IPS-18a (cell line): Measurements from ENCODE around the gene NOX4.

ENCODE experiments used
- H3K27ac ChIP-seq: one replicate; pipeline ENCODE4 v1.5.1; 2013; ENCODE audit warnings: low read length
- H3K27me3 ChIP-seq: one replicate; pipeline ENCODE4 v1.6.1; 2013; ENCODE audit warnings: mild to moderate bottlenecking, low read length; ENCODE audit not compliant: control insufficient read depth, insufficient read depth
- H3K36me3 ChIP-seq: one replicate; pipeline ENCODE4 v1.6.1; 2013; ENCODE audit warnings: low read depth, low read length; ENCODE audit not compliant: control insufficient read depth
- H3K4me1 ChIP-seq: one replicate; pipeline ENCODE4 v1.6.1; 2013; ENCODE audit warnings: low read depth, low read length; ENCODE audit not compliant: control insufficient read depth
- H3K4me3 ChIP-seq: one replicate; pipeline ENCODE4 v1.5.1; 2013; ENCODE audit warnings: low read length
- H3K9ac ChIP-seq: one replicate; pipeline ENCODE4 v1.6.1; 2013; ENCODE audit warnings: mild to moderate bottlenecking, low read length, moderate library complexity
- H3K9me3 ChIP-seq: one replicate; pipeline ENCODE4 v1.6.1; 2013; ENCODE audit warnings: low read depth, low read length; ENCODE audit not compliant: control insufficient read depth

Gene NOX4

GRCh38 chr11:89502301-89502700, 11.1 kb upstream of the NOX4 start:
- Histone ChIP-seq H3K27ac (no peak overlapping the region), H3K27me3 (no peaks in the 10 kb centered on the region), H3K4me3 (no peak overlapping the region), H3K36me3 (no peaks in the 10 kb centered on the region), H3K9ac (no peak overlapping the region), H3K4me1 (peaks cover 13% of the 10 kb centered on the region), H3K9me3 (no peaks in the 10 kb centered on the region)

GRCh38 chr11:89500336-89500735, 9.2 kb upstream of the NOX4 start:
- H3K27me3 ChIP-seq = no peaks in the 10 kb centered on the region

GRCh38 chr11:89498845-89499448, 7.8 kb upstream of the NOX4 start:
- H3K4me1 ChIP-seq = peaks cover 18% of the 10 kb centered on the region
- H3K9ac ChIP-seq = no peak overlapping the region
- H3K9me3 ChIP-seq = no peaks in the 10 kb centered on the region
- no peaks in the 10 kb centered on the region for H3K27me3 ChIP-seq
- H3K4me3 ChIP-seq = no peak overlapping the region
- H3K27ac ChIP-seq = no peak overlapping the region
- no peaks in the 10 kb centered on the region for H3K36me3 ChIP-seq

More at GRCh38 chr11:89500336-89500735, 9.2 kb upstream of the NOX4 start:
- Histone ChIP-seq H3K4me3 (no peak overlapping the region), H3K27ac (no peak overlapping the region), H3K9ac (no peak overlapping the region), H3K36me3 (no peaks in the 10 kb centered on the region), H3K9me3 (no peaks in the 10 kb centered on the region), H3K4me1 (peaks cover 18% of the 10 kb centered on the region)

GRCh38 chr11:89495951-89496350, 4.8 kb upstream of the NOX4 start:
- Histone ChIP-seq H3K36me3 (no peaks in the 10 kb centered on the region), H3K27ac (no peak overlapping the region), H3K4me1 (peaks cover 9% of the 10 kb centered on the region), H3K27me3 (no peaks in the 10 kb centered on the region), H3K9me3 (no peaks in the 10 kb centered on the region), H3K4me3 (no peak overlapping the region), H3K9ac (no peak overlapping the region)

GRCh38 chr11:89493431-89493830, 2.3 kb upstream of the NOX4 start:
- Histone ChIP-seq H3K9ac (no peak overlapping the region), H3K27me3 (no peaks in the 10 kb centered on the region), H3K4me3 (no peak overlapping the region), H3K9me3 (no peaks in the 10 kb centered on the region), H3K36me3 (no peaks in the 10 kb centered on the region), H3K27ac (no peak overlapping the region), H3K4me1 (peaks cover 15% of the 10 kb centered on the region)

- Histone ChIP-seq H3K27me3 (no peaks in the 10 kb centered on the region), H3K9me3 (no peaks in the 10 kb centered on the region), H3K27ac (no peak overlapping the region), H3K4me3 (peak overlapping the region; percentile 76), H3K9ac (peak overlapping the region; percentile 77), H3K36me3 (no peaks in the 10 kb centered on the region), H3K4me1 (peaks cover 10% of the 10 kb centered on the region)
Observed at GRCh38 chr11:89490602-89490980, 584 bp downstream of the NOX4 start.

GRCh38 chr11:89489930-89490329, 1.2 kb downstream of the NOX4 start:
- Histone ChIP-seq H3K4me1 (peaks cover 10% of the 10 kb centered on the region), H3K4me3 (peak overlapping the region; percentile 76), H3K27ac (no peak overlapping the region), H3K9me3 (no peaks in the 10 kb centered on the region), H3K9ac (no peak overlapping the region), H3K36me3 (no peaks in the 10 kb centered on the region), H3K27me3 (no peaks in the 10 kb centered on the region)

GRCh38 chr11:89487016-89487415, 4.2 kb downstream of the NOX4 start:
- Histone ChIP-seq H3K9me3 (no peaks in the 10 kb centered on the region), H3K27me3 (no peaks in the 10 kb centered on the region), H3K36me3 (no peaks in the 10 kb centered on the region), H3K9ac (no peak overlapping the region), H3K4me3 (no peak overlapping the region), H3K27ac (no peak overlapping the region), H3K4me1 (peaks cover 10% of the 10 kb centered on the region)

GRCh38 chr11:89484896-89485295, 6.3 kb downstream of the NOX4 start:
- Histone ChIP-seq H3K27me3 (no peaks in the 10 kb centered on the region), H3K4me1 (no peaks in the 10 kb centered on the region)

GRCh38 chr11:89477175-89477574, 14.0 kb downstream of the NOX4 start:
- no peaks in the 10 kb centered on the region for H3K36me3 ChIP-seq
- H3K9ac ChIP-seq = no peak overlapping the region
- no peaks in the 10 kb centered on the region for H3K4me1 ChIP-seq
- H3K27ac ChIP-seq = no peak overlapping the region
- H3K27me3 ChIP-seq = no peaks in the 10 kb centered on the region
- H3K4me3 ChIP-seq = no peak overlapping the region
- H3K9me3 ChIP-seq = no peaks in the 10 kb centered on the region

More at GRCh38 chr11:89484896-89485295, 6.3 kb downstream of the NOX4 start:
- no peak overlapping the region for H3K27ac ChIP-seq
- no peaks in the 10 kb centered on the region for H3K9me3 ChIP-seq
- H3K4me3 ChIP-seq = no peak overlapping the region
- no peak overlapping the region for H3K9ac ChIP-seq
- H3K36me3 ChIP-seq = no peaks in the 10 kb centered on the region

- H3K27ac ChIP-seq = no peak overlapping the region
- H3K4me3 ChIP-seq = no peak overlapping the region
- no peaks in the 10 kb centered on the region for H3K4me1 ChIP-seq
- H3K9me3 ChIP-seq = no peaks in the 10 kb centered on the region
- H3K9ac ChIP-seq = no peak overlapping the region
- no peaks in the 10 kb centered on the region for H3K36me3 ChIP-seq
- H3K27me3 ChIP-seq = no peaks in the 10 kb centered on the region
Observed at GRCh38 chr11:89463266-89463780, 27.9 kb downstream of the NOX4 start.

GRCh38 chr11:89458716-89459115, 32.5 kb downstream of the NOX4 start:
- no peaks in the 10 kb centered on the region for H3K9me3 ChIP-seq
- no peaks in the 10 kb centered on the region for H3K36me3 ChIP-seq
- no peak overlapping the region for H3K9ac ChIP-seq
- no peaks in the 10 kb centered on the region for H3K27me3 ChIP-seq
- H3K27ac ChIP-seq = no peak overlapping the region
- no peaks in the 10 kb centered on the region for H3K4me1 ChIP-seq
- H3K4me3 ChIP-seq = no peak overlapping the region
